ENCODE measurements around the gene LRGUK. TPM values are rescaled to one million over a fixed set of nuclear protein-coding genes. Genes with fewer than 3 reads are reported as not detected.

Gene LRGUK
- total RNA-seq, 2 experiments from 2014 or later = 0.09 TPM; not detected in 1

DNA sequence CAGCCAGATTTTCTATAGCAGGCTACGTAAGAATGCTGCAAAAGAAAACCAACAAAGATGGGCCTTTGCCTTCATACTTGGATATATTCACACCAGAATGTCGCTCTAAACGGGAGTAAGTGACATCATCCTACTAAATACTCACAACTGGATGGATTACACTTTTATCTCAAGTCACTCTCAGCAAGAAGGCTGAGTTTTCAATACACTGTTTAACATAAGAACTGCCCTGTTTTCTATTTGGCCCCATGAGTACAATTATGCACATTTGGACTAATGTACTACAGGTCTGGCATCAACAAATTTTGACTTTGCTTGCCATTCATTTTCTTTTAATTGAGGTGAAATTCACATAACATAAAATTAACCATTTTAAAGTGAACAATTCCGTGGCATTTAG lies 181.4 kb downstream of the LRGUK start:
- DNase-seq (no peak), ATAC-seq (no peak)
- Mint-ChIP-seq H3K9me3 (no peaks in the 10 kb centered on the region), H3K27ac (no peak overlapping the region), H3K4me3 (no peak overlapping the region), H3K27me3 (no peaks in the 10 kb centered on the region), H3K4me1 (ENCODE audit: low read depth) (peaks cover 6% of the 10 kb centered on the region), H3K36me3 (ENCODE audit: low read depth) (peaks cover 17% of the 10 kb centered on the region)
- POLR2A ChIA-PET = no interaction called here
- CTCF ChIA-PET = no interaction called here
- TF ChIP-seq CTCF (IDR thresholded peaks at IDR 0.05) = no peak
- intact Hi-C loops (cut with micrococcal nuclease) = no loop called here

- Mint-ChIP-seq H3K36me3 (ENCODE audit: low read depth) (peaks cover 2% of the 10 kb centered on the region), H3K27ac (no peak overlapping the region), H3K27me3 (no peaks in the 10 kb centered on the region), H3K4me1 (ENCODE audit: low read depth) (peaks cover 17% of the 10 kb centered on the region), H3K9me3 (no peaks in the 10 kb centered on the region), H3K4me3 (no peak overlapping the region)
- no peak for DNase-seq
- POLR2A ChIA-PET = no interaction called here
- CTCF ChIA-PET = no interaction called here
- intact Hi-C loops (cut with micrococcal nuclease) = no loop called here
- TF ChIP-seq CTCF (IDR thresholded peaks at IDR 0.05) = no peak
- no peak for ATAC-seq
Observed at GRCh38 chr7:134311807-134312206, 184.7 kb downstream of the LRGUK start.

DNA sequence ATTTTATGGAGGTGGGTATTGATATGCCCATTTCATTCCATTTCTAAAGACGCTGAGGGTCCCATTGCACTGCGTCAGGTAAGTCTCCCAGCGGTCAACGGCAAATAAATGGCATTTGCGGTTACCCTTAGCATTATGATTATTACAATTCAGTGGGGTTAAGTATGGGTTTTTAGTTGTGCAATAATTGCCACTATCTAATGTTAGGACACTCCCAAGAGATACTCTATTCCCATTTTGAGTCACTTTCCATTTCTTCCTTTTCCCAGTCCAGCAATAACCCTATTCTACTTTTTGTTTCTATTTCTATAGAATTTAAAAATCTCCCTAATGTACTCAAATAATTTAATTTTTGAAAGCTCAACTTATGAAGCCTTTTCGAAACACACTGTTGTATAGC lies 185.6 kb downstream of the LRGUK start:
- Mint-ChIP-seq H3K27me3 (no peaks in the 10 kb centered on the region), H3K36me3 (ENCODE audit: low read depth) (peaks cover 2% of the 10 kb centered on the region), H3K27ac (no peak overlapping the region), H3K4me1 (ENCODE audit: low read depth) (peaks cover 23% of the 10 kb centered on the region), H3K4me3 (no peak overlapping the region), H3K9me3 (no peaks in the 10 kb centered on the region)
- ATAC-seq = no peak
- ChIA-PET CTCF (interaction anchor here (0.9 kb wide), 2 partner anchors 16 to 171 kb away, joined by 3 read pairs; no protein-coding TSS in a partner anchor), POLR2A (no interaction called here)
- DNase-seq = no peak
- no peak for TF ChIP-seq CTCF (IDR thresholded peaks at IDR 0.05)
- intact Hi-C loops (cut with micrococcal nuclease) = no loop called here

- H3K4me3 Mint-ChIP-seq = no peak overlapping the region
- CTCF ChIA-PET = interaction anchor here (0.7 to 0.9 kb wide), 3 partner anchors 15 to 172 kb away, joined by 3 read pairs; no protein-coding TSS in a partner anchor
- H3K9me3 Mint-ChIP-seq = no peaks in the 10 kb centered on the region
- intact Hi-C loops (cut with micrococcal nuclease) = no loop called here
- H3K4me1 Mint-ChIP-seq (ENCODE audit: low read depth) = peaks cover 23% of the 10 kb centered on the region
- H3K27me3 Mint-ChIP-seq = no peaks in the 10 kb centered on the region
- peaks cover 2% of the 10 kb centered on the region for H3K36me3 Mint-ChIP-seq (ENCODE audit: low read depth)
- POLR2A ChIA-PET = no interaction called here
- DNase-seq (no peak), ATAC-seq (no peak)
- no peak for TF ChIP-seq CTCF (IDR thresholded peaks at IDR 0.05)
- H3K27ac Mint-ChIP-seq = no peak overlapping the region
Observed at GRCh38 chr7:134313543-134313942, 186.4 kb downstream of the LRGUK start.

Other genes with a start within 250 kb of the LRGUK start
- 10 to 100 TPM; 11.7 to 13.7 TPM for gene SLC35B4, start 189.6 kb downstream of the LRGUK start, total RNA-seq